NB4 (cell line): Measurements from ENCODE around the gene ZFYVE28.

Source experiments
- DNase-seq: peaks from one replicate; pipeline ENCODE4 v3.0.0; 2010; ENCODE audit warnings: low read depth
- H3K4me3 ChIP-seq: one replicate; pipeline ENCODE4 v1.5.1; 2011; ENCODE audit warnings: mild to moderate bottlenecking, low read depth, low read length, moderate library complexity
- CTCF ChIP-seq: IDR thresholded peaks from one replicate; pipeline ENCODE4 v1.5.1; 2012; ENCODE audit warnings: low read depth, low read length
- MYC ChIP-seq: IDR thresholded peaks from 2 replicates; pipeline ENCODE4 v1.6.1; 2011; ENCODE audit warnings: low read depth, low read length
- POLR2A ChIP-seq: IDR thresholded peaks from 2 replicates; pipeline ENCODE4 v1.6.1; 2011; ENCODE audit warnings: mild to moderate bottlenecking; ENCODE audit not compliant: insufficient read length; ENCODE audit errors: extremely low read depth
- TF ChIP-seq, protein P1 (sequence below): IDR thresholded peaks from 2 replicates; pipeline ENCODE4 v1.6.1; 2011; ENCODE audit warnings: low read depth, low read length

The ZFYVE28 gene

GRCh38 chr4:2298532-2298991 lies 119.9 kb downstream of the ZFYVE28 start:
- no peak for DNase-seq
- TF ChIP-seq CTCF (no peak), POLR2A (no peak)
- no peak overlapping the region for H3K4me3 ChIP-seq

DNA sequence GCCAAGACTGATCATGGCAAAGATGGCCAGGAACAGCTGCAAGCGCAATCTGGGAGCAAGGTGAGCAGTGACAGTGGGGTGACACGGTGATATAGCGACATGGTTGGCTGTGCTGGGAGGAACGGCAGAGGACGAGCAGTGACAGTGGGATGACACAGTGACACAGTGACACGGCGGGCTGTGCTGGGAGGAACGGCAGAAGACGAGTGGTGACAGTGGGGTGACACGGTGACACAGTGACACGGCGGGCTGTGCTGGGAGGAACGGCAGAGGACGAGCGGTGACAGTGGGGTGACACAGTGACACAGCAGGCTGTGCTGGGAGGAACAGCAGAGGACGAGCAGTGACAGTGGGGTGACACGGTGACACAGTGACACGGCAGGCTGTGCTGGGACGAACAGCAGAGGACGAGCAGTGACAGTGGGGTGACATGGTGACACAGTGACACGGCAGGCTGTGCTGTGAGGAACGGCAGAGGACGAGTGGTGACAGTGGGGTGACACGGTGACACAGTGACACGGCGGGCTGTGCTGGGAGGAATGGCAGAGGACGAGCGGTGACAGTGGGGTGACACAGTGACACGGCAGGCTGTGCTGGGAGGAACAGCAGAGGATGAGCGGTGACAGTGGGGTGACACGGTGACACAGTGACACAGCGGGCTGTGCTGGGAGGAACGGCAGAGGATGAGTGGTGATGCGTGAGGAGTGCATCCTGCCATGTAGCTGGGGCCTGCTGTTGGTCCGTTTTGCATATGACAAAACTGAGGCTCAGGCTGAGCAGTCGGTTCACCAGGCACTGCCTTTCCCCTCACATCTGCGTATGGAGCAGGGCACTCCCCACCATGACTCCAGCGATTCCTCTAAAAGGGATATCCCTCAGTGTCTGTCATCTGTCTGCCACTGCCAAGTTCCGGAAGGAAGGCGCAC lies 120.6 kb downstream of the ZFYVE28 start:
- no peak for DNase-seq
- no peak overlapping the region for H3K4me3 ChIP-seq
- TF ChIP-seq, protein P1, sequence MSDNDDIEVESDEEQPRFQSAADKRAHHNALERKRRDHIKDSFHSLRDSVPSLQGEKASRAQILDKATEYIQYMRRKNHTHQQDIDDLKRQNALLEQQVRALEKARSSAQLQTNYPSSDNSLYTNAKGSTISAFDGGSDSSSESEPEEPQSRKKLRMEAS, result no peak
- no peak for TF ChIP-seq MYC
- TF ChIP-seq CTCF, result no peak
- no peak for TF ChIP-seq POLR2A

DNA sequence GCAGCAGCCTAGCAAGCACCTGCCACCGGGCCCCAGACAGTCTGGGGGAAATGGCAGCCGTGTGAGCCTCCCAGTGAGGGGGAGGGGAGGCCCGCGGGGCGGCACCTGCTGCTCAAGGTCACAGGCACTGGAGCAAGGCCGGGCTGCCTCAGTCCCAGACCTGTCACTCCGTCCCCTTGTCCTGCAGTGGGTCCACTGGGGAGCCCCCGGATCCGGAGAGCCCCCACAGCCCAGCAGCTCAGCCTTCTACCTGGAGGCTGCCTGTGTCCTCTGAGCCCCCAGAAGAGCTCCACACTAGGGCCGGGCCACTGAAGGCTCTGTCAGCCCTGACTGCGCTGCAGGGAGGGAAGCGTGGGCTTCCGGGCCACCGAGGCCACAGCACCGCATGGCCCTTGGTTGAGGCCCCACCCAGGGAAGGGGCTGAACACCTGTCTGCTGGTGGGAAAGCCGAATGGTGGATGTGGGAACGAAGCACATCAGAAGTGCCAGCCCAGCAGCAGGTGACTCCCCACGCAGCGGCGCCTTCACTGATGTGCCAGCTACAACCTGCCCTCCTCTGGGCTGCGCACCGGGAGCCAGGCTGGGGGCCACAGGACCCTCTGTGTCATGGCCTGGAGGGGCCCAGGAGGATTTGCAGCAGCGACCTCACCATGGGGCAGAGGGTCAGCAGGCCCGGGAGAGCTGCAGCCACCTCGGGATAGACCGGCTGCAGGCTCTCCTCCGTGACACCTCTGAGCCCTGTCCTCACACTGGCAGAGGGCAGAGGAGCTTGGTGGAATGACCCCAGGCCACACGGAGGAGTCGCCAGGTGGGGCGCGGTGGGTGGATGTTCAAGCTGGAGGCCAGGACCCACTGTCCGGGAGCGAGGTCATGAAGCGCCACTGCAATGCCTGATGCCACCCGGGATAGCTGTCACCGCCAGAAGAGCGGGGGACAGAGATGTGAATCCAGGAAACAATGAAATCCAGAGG lies 121.5 kb downstream of the ZFYVE28 start:
- TF ChIP-seq, protein P1, result no peak
- TF ChIP-seq CTCF (no peak), POLR2A (no peak), MYC (no peak)
- H3K4me3 ChIP-seq, result no peak overlapping the region
- DNase-seq, result no peak

DNA sequence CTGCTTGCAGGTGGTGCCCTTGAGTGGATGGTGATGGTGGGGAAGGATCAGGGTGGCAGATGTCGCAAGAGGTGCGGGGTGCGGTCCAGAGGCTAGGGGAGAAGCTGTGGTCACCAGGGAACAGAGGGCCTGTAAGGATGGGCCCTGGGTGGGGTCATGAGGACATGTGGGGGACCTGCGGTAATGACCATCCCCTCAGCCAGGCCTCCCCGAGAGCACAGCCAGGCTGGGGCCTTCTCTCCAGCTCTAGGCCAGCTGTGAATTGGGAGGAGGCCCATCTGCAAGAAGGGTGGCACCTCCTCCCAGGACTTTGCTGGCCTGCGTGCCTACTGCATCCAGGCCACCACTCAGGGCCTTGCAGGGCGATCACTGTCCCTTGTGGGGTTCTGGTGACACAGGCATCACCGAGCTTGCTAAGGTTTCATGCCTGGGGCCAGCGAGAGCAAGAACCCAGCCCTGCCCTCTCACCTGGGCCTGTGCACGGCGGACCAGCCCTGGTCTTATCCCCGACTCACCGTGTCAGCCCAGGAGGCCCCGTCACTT lies 122.5 kb downstream of the ZFYVE28 start:
- no peak overlapping the region for H3K4me3 ChIP-seq
- DNase-seq, result peak; percentile 37
- no peak for TF ChIP-seq CTCF
- TF ChIP-seq, protein P1, result no peak
- TF ChIP-seq MYC, result no peak
- TF ChIP-seq POLR2A, result no peak

DNA sequence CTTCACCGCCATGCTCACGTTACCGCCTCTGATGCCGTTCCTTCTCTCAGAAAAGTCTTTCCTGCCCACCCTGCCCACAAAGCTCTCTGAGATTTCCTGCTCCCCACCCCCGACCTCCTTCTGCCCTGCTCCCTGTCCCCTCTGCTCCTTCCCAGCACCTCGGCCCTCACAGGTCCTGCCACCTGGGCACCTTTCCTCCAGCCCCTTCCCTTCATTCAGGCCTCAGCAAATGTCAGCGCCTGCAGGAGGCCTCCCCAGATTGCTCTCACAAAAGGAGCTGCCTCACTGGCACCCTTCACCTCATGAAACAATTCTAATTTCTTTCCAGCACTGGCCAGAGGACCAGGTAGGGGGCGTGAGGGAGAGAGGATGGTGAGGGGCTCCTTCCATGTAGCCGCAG lies 122.9 kb downstream of the ZFYVE28 start:
- H3K4me3 ChIP-seq, result no peak overlapping the region
- no peak for DNase-seq

More for the DNA sequence above, 122.9 kb downstream of the ZFYVE28 start:
- TF ChIP-seq MYC (no peak), CTCF (no peak), POLR2A (no peak)
- TF ChIP-seq, protein P1, result no peak
